K562 (cell line): ENCODE data around the gene IL36RN. TPM values are rescaled to one million over a fixed set of nuclear protein-coding genes. Genes with fewer than 3 reads are reported as not detected.

Source experiments
- ATAC-seq: fragments of 200-7000 bp; cut with Tn5 transposase; 3 replicates; pipeline ENCODE4 v1.9.1; 2020; ENCODE audit warnings: moderate library complexity
- BruUV-seq: library from RNA; stranded (reverse); fragments of 400-500 nt; replicated peaks from 2 replicates; lab custom pipeline; 2021; lab: Mats Ljungman, UMichigan
- CTCF ChIA-PET: fragments of 300-600 bp; formaldehyde crosslinking; extraction: SDS; loops from one replicate; lab custom pipeline; 2021; ENCODE audit warnings: low intra/inter-chr PET ratio; lab: Yijun Ruan, JAX
- POLR2A ChIA-PET: fragments of 300-600, 350-650 bp; sonication (Branson Sonifier 250); formaldehyde crosslinking; extraction: SDS; loops from one replicate; lab custom pipeline; 2021; ENCODE audit warnings: antibody characterized with exemption, inconsistent platforms; lab: Yijun Ruan, JAX
- DNase-seq, 4 experiments: peaks; one replicate each; pipeline versions ENCODE4 v3.0.0 to v3.0.0-alpha.2; 2011 to 2018; ENCODE audit warnings: low spot score in 3 of 4, mixed read lengths in 3 of 4; ENCODE audit errors: extremely low read depth in 1 of 4
- FAIRE-seq: peaks from 2 replicates; lab custom pipeline; 2011; peaks lifted over from hg19 to GRCh38; lab: Jason Lieb, UNC
- H2AFZ ChIP-seq: 2 replicates; pipeline ENCODE4 v1.6.0; 2011; ENCODE audit warnings: low read depth, low read length, control low read depth, inconsistent platforms
- H3K27ac ChIP-seq: fragments of 200-600 bp; 3 replicates; pipeline ENCODE4 v1.8.0; 2011; ENCODE audit warnings: low read depth, mild to moderate bottlenecking, control low read depth, inconsistent platforms, low read length, moderate library complexity, mixed read lengths; ENCODE audit errors: extremely low read depth
- H3K27me3 ChIP-seq, 2 experiments: fragments of 300-600 bp in 1 of 2; 2 replicates in 1 of 2; 3 replicates in 1 of 2; pipeline versions ENCODE4 v1.6.0 to v1.8.0; 2011; ENCODE audit warnings: inconsistent platforms in 2 of 2, low read length in 2 of 2, mild to moderate bottlenecking in 1 of 2, mixed read lengths in 1 of 2, moderate library complexity in 1 of 2; ENCODE audit not compliant: control insufficient read depth in 2 of 2, insufficient read depth in 2 of 2
- H3K36me3 ChIP-seq: fragments of 300-600 bp; 3 replicates; pipeline ENCODE4 v1.8.0; 2011; ENCODE audit warnings: mild to moderate bottlenecking, low read length, inconsistent platforms; ENCODE audit not compliant: control insufficient read depth, insufficient read depth
- H3K4me1 ChIP-seq, 2 experiments: fragments of 200-600 bp in 1 of 2; replicated peaks in 1 of 2; 2 replicates in 1 of 2; 3 replicates in 1 of 2; pipeline versions ENCODE4 v1.5.1 to v1.8.0; 2011; ENCODE audit warnings: inconsistent platforms in 2 of 2, low read length in 2 of 2, mild to moderate bottlenecking in 1 of 2, mixed read lengths in 1 of 2, moderate library complexity in 1 of 2; ENCODE audit not compliant: control insufficient read depth in 2 of 2, insufficient read depth in 2 of 2
- H3K4me2 ChIP-seq: 2 replicates; pipeline ENCODE4 v1.6.1; 2011; ENCODE audit warnings: low read length, control low read depth, inconsistent platforms, mixed read lengths; ENCODE audit not compliant: insufficient read depth
- H3K4me3 ChIP-seq: fragments of 200-600 bp; sonication (generic), shearing (Covaris generic); 2 replicates; pipeline ENCODE4 v1.5.1; 2016; ENCODE audit warnings: control low read depth, inconsistent platforms
- H3K79me2 ChIP-seq: fragments of 200-600 bp; 3 replicates; pipeline ENCODE4 v1.8.0; 2011; ENCODE audit warnings: low read length, inconsistent platforms; ENCODE audit not compliant: control insufficient read depth, insufficient read depth
- H3K9ac ChIP-seq, 2 experiments: 2 replicates each; pipeline versions ENCODE4 v1.6.0 to v1.6.1; 2011; ENCODE audit warnings: low read depth in 2 of 2, low read length in 2 of 2, control low read depth in 1 of 2, inconsistent platforms in 1 of 2, mild to moderate bottlenecking in 1 of 2, mixed read lengths in 1 of 2; ENCODE audit not compliant: insufficient read depth in 1 of 2
- H3K9me1 ChIP-seq: one replicate; pipeline ENCODE4 v1.6.0; 2011; ENCODE audit warnings: inconsistent platforms, mild to moderate bottlenecking, low read length, moderate library complexity; ENCODE audit not compliant: control insufficient read depth, insufficient read depth
- H3K9me3 ChIP-seq: replicated peaks from 2 replicates; pipeline ENCODE4 v1.5.1; 2011; ENCODE audit warnings: low read depth, low read length, inconsistent platforms; ENCODE audit not compliant: control insufficient read depth, insufficient read depth
- H4K20me1 ChIP-seq: replicated peaks from 2 replicates; pipeline ENCODE4 v1.6.1; 2011; ENCODE audit warnings: low read length, inconsistent platforms, mixed read lengths; ENCODE audit not compliant: control insufficient read depth, insufficient read depth
- ELF2 ChIP-seq: fragments of 250-450 bp; sonication (Bioruptor Pico); IDR thresholded peaks from 2 replicates; pipeline ENCODE4 v1.5.0; 2021; ENCODE audit warnings: mild to moderate bottlenecking
- ELK3 ChIP-seq: fragments of 450-650 bp; formaldehyde crosslinking; IDR thresholded peaks from 2 replicates; pipeline ENCODE4 v1.4.0; 2020; ENCODE audit warnings: mild to moderate bottlenecking
- LARP7 ChIP-seq: fragments of 450-650 bp; IDR thresholded peaks from 2 replicates; pipeline ENCODE4 v1.6.1; 2016
- MYC ChIP-seq, 2 experiments: fragments of 250-450 bp in 1 of 2; sonication (Bioruptor Pico) in 1 of 2; IDR thresholded peaks; 2 replicates each; pipeline versions ENCODE4 v1.5.1 to v1.6.1; 2012 to 2021; ENCODE audit warnings: low read depth in 2 of 2, borderline replicate concordance in 1 of 2, improper control_type of control experiment in 1 of 2, low read length in 1 of 2, mild to moderate bottlenecking in 1 of 2, moderate library complexity in 1 of 2
- NEUROD1 ChIP-seq: fragments of 150-350 bp; IDR thresholded peaks from 2 replicates; pipeline ENCODE4 v1.6.1; 2014; ENCODE audit warnings: borderline replicate concordance, low read length, low read depth; ENCODE audit not compliant: partially characterized antibody
- PREB ChIP-seq: sonication (generic); formaldehyde crosslinking; IDR thresholded peaks from 2 replicates; pipeline ENCODE4 v1.8.1; 2023; ENCODE audit warnings: mild to moderate bottlenecking, missing genetic modification reagents
- PTRF ChIP-seq: fragments of 450-650 bp; IDR thresholded peaks from 2 replicates; pipeline ENCODE4 v1.6.1; 2016; ENCODE audit warnings: mild to moderate bottlenecking, missing genetic modification characterization, missing compliant biosample characterization
- SPI1 ChIP-seq: IDR thresholded peaks from 2 replicates; pipeline ENCODE4 v1.6.1; 2011; ENCODE audit warnings: low read depth, low read length, control low read depth, borderline replicate concordance
- SRSF1 ChIP-seq: fragments of 200-400 bp; formaldehyde crosslinking; IDR thresholded peaks from 2 replicates; pipeline ENCODE4 v1.6.1; 2017; ENCODE audit warnings: mild to moderate bottlenecking, low read depth, low read length, moderate library complexity
- THRAP3 ChIP-seq: fragments of 450-650 bp; IDR thresholded peaks from 2 replicates; pipeline ENCODE4 v1.6.1; 2016; ENCODE audit warnings: mild to moderate bottlenecking, inconsistent platforms, borderline replicate concordance
- ZNF76 ChIP-seq: fragments of 250-450 bp; sonication (Bioruptor Pico); IDR thresholded peaks from 2 replicates; pipeline ENCODE4 v1.4.0; 2020; ENCODE audit warnings: mild to moderate bottlenecking, moderate library complexity, borderline replicate concordance
- WGBS: fragments of 100-300 bp; shearing (Covaris generic); methylation state at CpG from one replicate; pipeline ENCODE4 v1.1.6; 2016; ENCODE audit warnings: low coverage, mixed read lengths; ENCODE audit not compliant: insufficient coverage; ENCODE audit errors: missing lambda C conversion rate; 5-methylcytosine and 5-hydroxymethylcytosine counted together
- in situ Hi-C: fragments of 300-500 bp; cut with MboI; formaldehyde crosslinking; loops from 4 replicates; pipeline ENCODE4 v1.15.0; 2018; ENCODE audit warnings: inconsistent platforms, mixed read lengths
- intact Hi-C: fragments of 100-400 bp; cut with micrococcal nuclease; formaldehyde crosslinking; loops from 2 replicates; pipeline ENCODE4 v1.14.2; 2022
- polyA plus RNA-seq, 8 experiments: library from polyadenylated mRNA; depleted of rRNA in 4 of 8; stranded (reverse) in 5 of 8; unstranded in 3 of 8; fragments of >200 nt; fragmentation: Nextera tagmentation in 2 of 8; fragmentation: Illumina TruSeq in 1 of 8; extraction: Ambion mirVana in 2 of 8; extraction: Trizol in 1 of 8; gene quantifications; 2 replicates each; pipeline versions ENCODE4 v1.2.1 to v1.2.3, GENCODE V29; 2011 to 2014; ENCODE audit warnings: inconsistent platforms in 1 of 8, missing spikeins in 1 of 8
- total RNA-seq, 7 experiments: library from RNA; depleted of rRNA in 6 of 7; stranded (reverse); fragments of >200 nt in 6 of 7; fragmentation: Illumina TruSeq in 2 of 7; extraction: Trizol in 2 of 7; gene quantifications; 2 replicates each; pipeline versions ENCODE4 v1.2.1 to v1.2.3, GENCODE V29; 2011 to 2021; ENCODE audit warnings: low replicate concordance in 1 of 7
- TF ChIP-seq, protein P1 (sequence below): fragments of 450-650 bp; formaldehyde crosslinking; IDR thresholded peaks from 2 replicates; pipeline ENCODE4 v1.4.0; 2022; ENCODE audit warnings: missing genetic modification characterization
- TF ChIP-seq, protein P2 (sequence below): fragments of 250-450 bp; sonication (Bioruptor Pico); IDR thresholded peaks from 2 replicates; pipeline ENCODE4 v1.4.0; 2020; ENCODE audit warnings: mild to moderate bottlenecking, moderate library complexity

The IL36RN gene
- total and polyA plus RNA-seq, 9 of the 15 experiments (the other 6 are each of a cell fraction or from before 2014, with no cell fraction given): not detected

DNA sequence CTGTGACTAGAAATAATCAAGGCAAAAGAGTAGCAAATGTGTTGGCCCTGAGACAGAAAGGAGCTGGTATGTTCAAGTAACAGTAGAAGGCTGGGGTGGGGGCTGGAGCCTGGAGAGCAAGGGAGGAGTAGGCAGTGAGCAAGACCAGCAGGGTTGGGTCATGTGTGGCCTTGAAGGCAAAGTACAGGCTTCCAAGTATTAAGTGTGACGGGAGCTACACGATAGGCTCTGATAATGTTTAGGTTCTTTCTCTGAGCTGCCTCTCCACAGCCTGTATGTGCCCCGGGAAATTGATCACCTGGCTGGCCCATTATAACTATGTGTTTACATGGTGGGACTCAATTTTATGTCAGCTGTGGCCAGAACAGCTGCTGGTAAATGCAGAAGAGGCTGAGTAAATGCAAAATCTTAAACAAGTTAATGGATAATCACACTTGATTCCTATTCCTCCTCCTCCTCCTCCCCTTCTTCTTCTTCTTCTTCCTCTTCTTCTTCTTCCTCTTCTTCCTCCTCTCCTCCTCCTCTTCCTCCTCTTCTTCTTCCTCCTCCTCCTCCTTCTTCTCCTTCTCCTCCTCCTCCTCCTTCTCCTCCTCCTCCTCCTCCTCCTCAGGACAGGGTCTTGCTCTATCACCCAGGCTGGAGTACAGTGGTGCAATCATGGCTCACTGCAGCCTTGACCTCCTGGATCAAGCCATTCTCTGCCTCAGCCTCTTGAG lies 18.1 kb downstream of the IL36RN start (continued):
- TF ChIP-seq, protein P1, sequence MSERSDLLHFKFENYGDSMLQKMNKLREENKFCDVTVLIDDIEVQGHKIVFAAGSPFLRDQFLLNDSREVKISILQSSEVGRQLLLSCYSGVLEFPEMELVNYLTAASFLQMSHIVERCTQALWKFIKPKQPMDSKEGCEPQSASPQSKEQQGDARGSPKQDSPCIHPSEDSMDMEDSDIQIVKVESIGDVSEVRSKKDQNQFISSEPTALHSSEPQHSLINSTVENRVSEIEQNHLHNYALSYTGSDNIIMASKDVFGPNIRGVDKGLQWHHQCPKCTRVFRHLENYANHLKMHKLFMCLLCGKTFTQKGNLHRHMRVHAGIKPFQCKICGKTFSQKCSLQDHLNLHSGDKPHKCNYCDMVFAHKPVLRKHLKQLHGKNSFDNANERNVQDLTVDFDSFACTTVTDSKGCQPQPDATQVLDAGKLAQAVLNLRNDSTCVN (CRISPR knock-in tag): no peak
- TF ChIP-seq SRSF1: no peak
- TF ChIP-seq, all 486 proteins: peak for 0

- H3K36me3 ChIP-seq: no peaks in the 10 kb centered on the region
- H3K9me3 ChIP-seq: no peaks in the 10 kb centered on the region
- in situ Hi-C loops: no loop called here
- H3K4me3 ChIP-seq: no peak overlapping the region
- FAIRE-seq (no peak), ATAC-seq (no peak), DNase-seq (no peak)
- no peaks in the 10 kb centered on the region for H3K4me1 ChIP-seq
- intact Hi-C loops: no loop called here
- no peak overlapping the region for H3K4me2 ChIP-seq
- no peak overlapping the region for H2AFZ ChIP-seq
- no peak overlapping the region for H3K9ac ChIP-seq
- no TSS peak for BruUV-seq
- WGBS: 0% methylated on average over 1 of the region's 1 CpG
- CTCF ChIA-PET: no interaction called here
- H4K20me1 ChIP-seq: no peaks in the 10 kb centered on the region; the same call in 1 of the 2 replicates
- H3K27me3 ChIP-seq: peaks cover 15% of the 10 kb centered on the region in 2 experiments; a peak in 4 of 5 replicates
- no peak overlapping the region for H3K27ac ChIP-seq
- H3K79me2 ChIP-seq: no peaks in the 10 kb centered on the region
- no peaks in the 10 kb centered on the region for H3K9me1 ChIP-seq
- POLR2A ChIA-PET: interaction anchor here (0.5 to 1.1 kb wide), 5 partner anchors 11 to 119 kb away, joined by 3 read pairs; no protein-coding TSS in a partner anchor
- TF ChIP-seq ELF2 (CRISPR knock-in tag): no peak
- no peak for TF ChIP-seq PREB (CRISPR knock-in tag)
- no peak for TF ChIP-seq ELK3 (CRISPR knock-in tag)
- no peak for TF ChIP-seq PTRF (tag)
- no peak for TF ChIP-seq MYC (IDR thresholded peaks at IDR 0.05; ENCODE audit: low read depth, low read length)
- no peak for TF ChIP-seq MYC (CRISPR knock-in tag; IDR thresholded peaks at IDR 0.05; ENCODE audit: borderline replicate concordance, low read depth)
- TF ChIP-seq LARP7: no peak
- no peak for TF ChIP-seq NEUROD1
- no peak for TF ChIP-seq ZNF76 (CRISPR knock-in tag)
- TF ChIP-seq, protein P2, sequence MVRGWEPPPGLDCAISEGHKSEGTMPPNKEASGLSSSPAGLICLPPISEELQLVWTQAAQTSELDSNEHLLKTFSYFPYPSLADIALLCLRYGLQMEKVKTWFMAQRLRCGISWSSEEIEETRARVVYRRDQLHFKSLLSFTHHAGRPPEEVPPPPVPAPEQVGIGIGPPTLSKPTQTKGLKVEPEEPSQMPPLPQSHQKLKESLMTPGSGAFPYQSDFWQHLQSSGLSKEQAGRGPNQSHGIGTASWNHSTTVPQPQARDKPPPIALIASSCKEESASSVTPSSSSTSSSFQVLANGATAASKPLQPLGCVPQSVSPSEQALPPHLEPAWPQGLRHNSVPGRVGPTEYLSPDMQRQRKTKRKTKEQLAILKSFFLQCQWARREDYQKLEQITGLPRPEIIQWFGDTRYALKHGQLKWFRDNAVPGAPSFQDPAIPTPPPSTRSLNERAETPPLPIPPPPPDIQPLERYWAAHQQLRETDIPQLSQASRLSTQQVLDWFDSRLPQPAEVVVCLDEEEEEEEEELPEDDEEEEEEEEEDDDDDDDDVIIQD (CRISPR knock-in tag): no peak
- no peak for TF ChIP-seq THRAP3
- TF ChIP-seq SPI1: no peak
These were observed 18.9 kb downstream of the IL36RN start for GRCh38 chr2:113077921-113078320.
